Erythroblast (primary cell): ENCODE results near the gene TMEM266.

ENCODE experiments used
- GATA1 ChIP-seq: IDR thresholded peaks from 2 replicates; pipeline ENCODE4 v1.6.1; 2011; ENCODE audit warnings: low read depth, mild to moderate bottlenecking, control low read depth, low read length, moderate library complexity
- POLR2A ChIP-seq: IDR thresholded peaks from 2 replicates; pipeline ENCODE4 v1.6.1; 2011; ENCODE audit warnings: mild to moderate bottlenecking, low read length

DNA sequence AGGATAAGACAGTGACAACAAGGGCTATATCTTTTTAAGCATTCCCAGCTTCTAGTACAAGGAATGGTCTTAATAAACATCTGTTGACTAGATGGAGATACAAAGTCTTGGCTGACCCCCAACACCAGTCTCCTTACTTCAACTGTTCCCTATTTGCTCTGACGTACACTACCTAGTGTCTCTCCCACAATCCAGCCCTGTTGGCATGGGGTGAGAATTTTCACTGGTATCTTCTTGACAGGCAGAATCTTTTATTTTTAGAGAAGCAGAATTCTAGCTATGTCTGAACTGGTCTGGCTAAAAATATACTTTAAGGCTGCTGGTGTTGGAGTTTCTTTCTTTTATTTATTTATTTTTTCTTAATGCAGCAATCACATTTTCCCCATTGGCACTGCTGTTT lies 169.5 kb downstream of the TMEM266 start:
- TF ChIP-seq POLR2A (no peak), GATA1 (no peak)
